GM12878 (cell line): ENCODE measurements around the gene GRM1. TPM values are rescaled to one million over a fixed set of nuclear protein-coding genes. Genes with fewer than 3 reads are reported as not detected.

ENCODE experiments used
- ATAC-seq: fragments of 200-7000 bp; cut with Tn5 transposase; 3 replicates; pipeline ENCODE4 v1.9.1; 2020; ENCODE audit warnings: mild to moderate bottlenecking, moderate library complexity
- BruUV-seq: library from RNA; stranded (reverse); fragments of 400-500 nt; replicated peaks from 2 replicates; lab custom pipeline; 2021; lab: Mats Ljungman, UMichigan
- CTCF ChIA-PET: fragments of 300-600 bp; sonication (Branson Sonifier 250); formaldehyde crosslinking; extraction: SDS; loops from one replicate; lab custom pipeline; 2021; ENCODE audit warnings: inconsistent platforms; lab: Yijun Ruan, JAX
- POLR2A ChIA-PET: fragments of 350-600 bp; formaldehyde crosslinking; extraction: SDS; loops from one replicate; lab custom pipeline; 2021; ENCODE audit warnings: inconsistent platforms; lab: Charles Lee
- RAD21 ChIA-PET: fragments of 300-600 bp; sonication (Branson Sonifier 250); formaldehyde crosslinking; loops from one replicate; lab custom pipeline; 2023; ENCODE audit warnings: antibody characterized with exemption; ENCODE audit not compliant: unreplicated experiment; lab: Charles Lee
- SMC1A ChIA-PET: fragments of 300-600 bp; sonication (Branson Sonifier 250); formaldehyde crosslinking; loops from one replicate; lab custom pipeline; 2023; ENCODE audit not compliant: unreplicated experiment, uncharacterized antibody; lab: Charles Lee
- DNase-seq: peaks from one replicate; pipeline ENCODE4 v3.0.0-alpha.2; 2011; ENCODE audit warnings: low read depth, low spot score
- FAIRE-seq: peaks from 3 replicates; lab custom pipeline; 2011; peaks lifted over from hg19 to GRCh38; lab: Jason Lieb, UNC
- H2AFZ ChIP-seq: 2 replicates; pipeline ENCODE4 v1.6.0; 2011; ENCODE audit warnings: low read depth, low read length, control low read depth; ENCODE audit not compliant: control insufficient read depth
- H3K27ac ChIP-seq: 2 replicates; pipeline ENCODE4 v1.5.1; 2011; ENCODE audit warnings: control low read depth; ENCODE audit not compliant: control insufficient read depth, insufficient read depth
- H3K27me3 ChIP-seq, 2 experiments: replicated peaks in 1 of 2; 2 replicates each; pipeline versions ENCODE4 v1.6.0 to v1.6.1; 2011; ENCODE audit warnings: low read length in 1 of 2; ENCODE audit not compliant: control insufficient read depth in 2 of 2, insufficient read depth in 2 of 2
- H3K36me3 ChIP-seq, 2 experiments: 2 replicates each; pipeline ENCODE4 v1.5.1; 2011; ENCODE audit warnings: low read length in 1 of 2; ENCODE audit not compliant: control insufficient read depth in 2 of 2, insufficient read depth in 2 of 2
- H3K4me1 ChIP-seq: 2 replicates; pipeline ENCODE4 v1.6.1; 2011; ENCODE audit warnings: mild to moderate bottlenecking, low read length, moderate library complexity, mixed read lengths; ENCODE audit not compliant: control insufficient read depth, insufficient read depth
- H3K4me2 ChIP-seq: 2 replicates; pipeline ENCODE4 v1.6.0; 2011; ENCODE audit warnings: control low read depth; ENCODE audit not compliant: control insufficient read depth, insufficient read depth
- H3K4me3 ChIP-seq: fragments of 200-600 bp; sonication (generic); 2 replicates; pipeline ENCODE4 v1.5.1; 2016
- H3K79me2 ChIP-seq: 2 replicates; pipeline ENCODE4 v1.6.0; 2011; ENCODE audit warnings: low read length; ENCODE audit not compliant: control insufficient read depth, insufficient read depth
- H3K9ac ChIP-seq: 2 replicates; pipeline ENCODE4 v1.8.0; 2011; ENCODE audit warnings: low read length, control low read depth, mixed read lengths; ENCODE audit not compliant: control insufficient read depth, insufficient read depth
- H3K9me3 ChIP-seq: replicated peaks from 3 replicates; pipeline ENCODE4 v1.5.1; 2011; ENCODE audit warnings: mild to moderate bottlenecking, low read length; ENCODE audit not compliant: control insufficient read depth, insufficient read depth
- H4K20me1 ChIP-seq: 2 replicates; pipeline ENCODE4 v1.6.0; 2011; ENCODE audit not compliant: control insufficient read depth, insufficient read depth
- FOXK2 ChIP-seq: fragments of 450-650 bp; IDR thresholded peaks from 2 replicates; pipeline ENCODE4 v1.6.1; 2017; ENCODE audit warnings: mild to moderate bottlenecking, moderate library complexity
- IRF4 ChIP-seq: IDR thresholded peaks from 2 replicates; pipeline ENCODE4 v1.6.1; 2011; ENCODE audit warnings: low read depth, low read length
- PKNOX1 ChIP-seq: fragments of 450-650 bp; IDR thresholded peaks from 2 replicates; pipeline ENCODE4 v1.6.1; 2016; ENCODE audit warnings: mild to moderate bottlenecking
- SKIL ChIP-seq: fragments of 450-650 bp; IDR thresholded peaks from 2 replicates; pipeline ENCODE4 v1.6.1; 2017; ENCODE audit warnings: mild to moderate bottlenecking, low read depth, inconsistent platforms; ENCODE audit not compliant: poor library complexity, severe bottlenecking
- WRNIP1 ChIP-seq: IDR thresholded peaks from 2 replicates; pipeline ENCODE4 v1.6.1; 2011; ENCODE audit warnings: low read depth, low read length, improper control_type of control experiment, borderline replicate concordance
- WGBS: methylation state at CpG from one replicate; pipeline ENCODE4 v1.1.6; 2016; ENCODE audit warnings: low lambda C conversion rate; ENCODE audit not compliant: insufficient replicate concordance, insufficient coverage; ENCODE audit errors: missing lambda C conversion rate; 5-methylcytosine and 5-hydroxymethylcytosine counted together
- in situ Hi-C: fragments of 300-500 bp; cut with MboI; formaldehyde crosslinking; loops from 9 replicates; pipeline ENCODE4 v1.14.3; 2018; ENCODE audit warnings: mixed read lengths
- intact Hi-C: fragments of 100-400 bp; cut with micrococcal nuclease; formaldehyde crosslinking; loops from one replicate; pipeline ENCODE4 v1.14.2; 2022; ENCODE audit not compliant: unreplicated experiment
- polyA plus RNA-seq, 11 experiments: library from polyadenylated mRNA; depleted of rRNA in 4 of 11; unstranded in 6 of 11; stranded (reverse) in 5 of 11; fragments of >200 nt; fragmentation: Nextera tagmentation in 4 of 11; fragmentation: Illumina TruSeq in 1 of 11; extraction: Ambion mirVana in 4 of 11; extraction: Trizol in 1 of 11; gene quantifications; 1 replicate in 1 of 11; 2 replicates in 10 of 11; pipeline versions ENCODE4 v1.2.1 to v1.2.3, GENCODE V29; 2011 to 2016; ENCODE audit warnings: inconsistent platforms in 2 of 11, missing spikeins in 2 of 11, low read depth in 1 of 11
- total RNA-seq, 4 experiments: library from RNA; depleted of rRNA in 3 of 4; stranded (reverse); fragments of >200 nt in 3 of 4; fragmentation: Illumina TruSeq in 1 of 4; extraction: Trizol in 1 of 4; gene quantifications; 2 replicates each; pipeline versions ENCODE4 v1.2.1 to v1.2.3, GENCODE V29; 2013 to 2021

The GRM1 gene
- total and polyA plus RNA-seq, 10 of the 15 experiments (the other 5 are each of a cell fraction or from before 2014, with no cell fraction given), result 0.04 TPM; not detected in 9

DNA sequence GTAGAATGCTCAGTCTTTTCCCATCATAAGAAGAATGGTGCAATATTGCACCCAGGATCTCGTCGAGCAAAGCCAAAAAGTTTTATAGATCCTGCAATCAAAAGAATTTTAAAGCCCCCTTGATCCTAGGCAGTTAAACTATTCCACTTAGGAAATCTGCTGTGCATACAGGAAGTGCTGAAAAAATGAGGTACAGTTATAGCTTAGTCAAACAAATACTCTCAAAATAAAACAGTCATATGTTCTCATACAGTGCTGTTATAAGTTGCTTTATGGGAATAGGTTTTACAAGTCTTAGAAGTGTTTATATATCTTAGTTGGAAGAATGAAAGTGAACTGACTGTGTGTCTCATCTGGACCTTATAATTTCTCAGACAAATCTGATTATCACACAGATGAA lies 282.2 kb downstream of the GRM1 start (continued):
- TF ChIP-seq FOXK2, result no peak

DNA sequence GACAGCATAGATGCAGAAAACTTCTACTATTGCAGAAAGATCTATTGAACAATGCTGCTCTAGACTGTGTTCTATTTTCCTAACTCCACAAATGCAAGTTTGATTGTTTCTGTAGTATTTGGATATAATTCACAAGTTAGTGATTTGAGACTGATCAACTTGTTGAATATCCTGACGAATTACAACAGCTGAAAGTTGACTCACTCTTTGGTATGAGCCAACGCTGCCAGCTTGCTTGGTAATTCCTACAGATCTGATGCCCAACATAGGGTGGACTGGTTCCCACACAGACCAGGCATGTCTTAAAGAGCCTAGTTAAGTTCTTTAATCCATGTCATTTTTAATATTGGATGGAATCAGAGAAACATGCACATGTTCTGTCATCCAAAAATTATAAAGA lies 283.7 kb downstream of the GRM1 start:
- intact Hi-C loops, result no loop called here
- H3K27ac ChIP-seq, result no peak overlapping the region
- FAIRE-seq (no peak), ATAC-seq (no peak), DNase-seq (no peak)
- no peaks in the 10 kb centered on the region for H3K9me3 ChIP-seq
- H4K20me1 ChIP-seq, result no peaks in the 10 kb centered on the region
- H3K4me2 ChIP-seq, result no peak overlapping the region
- no peaks in the 10 kb centered on the region for H3K36me3 ChIP-seq
- no peak overlapping the region for H3K9ac ChIP-seq
- H3K27me3 ChIP-seq, result no peaks in the 10 kb centered on the region
- in situ Hi-C loops, result no loop called here
- H3K79me2 ChIP-seq, result no peaks in the 10 kb centered on the region
- POLR2A ChIA-PET, result no interaction called here
- no peak for TF ChIP-seq SKIL
- no peak for TF ChIP-seq IRF4
- TF ChIP-seq PKNOX1, result no peak
- no peak for TF ChIP-seq WRNIP1
- TF ChIP-seq, all 136 proteins: peak for 0
- Histone ChIP-seq H3K4me1 (no peaks in the 10 kb centered on the region), H3K4me3 (no peak overlapping the region), H2AFZ (no peak overlapping the region)
- WGBS, result 6% methylated on average over 2 of the region's 2 CpGs
- CTCF ChIA-PET, result interaction anchor here (0.7 kb wide), 1 partner anchor 28 kb away, joined by 3 read pairs; no protein-coding TSS in a partner anchor
- RAD21 ChIA-PET, result no interaction called here
- no TSS peak for BruUV-seq
- SMC1A ChIA-PET, result no interaction called here
